Fibroblast of villous mesenchyme (primary cell): Measurements from ENCODE around the gene S100A9. TPM values are rescaled to one million over a fixed set of nuclear protein-coding genes. Genes with fewer than 3 reads are reported as not detected.

Experiments
- DNase-seq: peaks from one replicate; pipeline ENCODE4 v3.0.0-alpha.2; 2010; ENCODE audit warnings: low read depth
- H3K4me3 ChIP-seq: 2 replicates; pipeline ENCODE4 v1.5.1; 2011; ENCODE audit warnings: low read depth, mild to moderate bottlenecking, low read length
- CTCF ChIP-seq: IDR thresholded peaks from 2 replicates; pipeline ENCODE4 v1.5.1; 2012; ENCODE audit warnings: low read depth, mild to moderate bottlenecking, low read length; ENCODE audit not compliant: insufficient read depth
- total RNA-seq: library from RNA; depleted of rRNA; stranded (reverse); fragments of >200 nt; gene quantifications from 2 replicates; pipeline ENCODE4 v1.2.3, GENCODE V29; 2012

The S100A9 gene
- total RNA-seq, 1 donor: not detected

GRCh38 chr1:153390938-153391710, 33.5 kb downstream of the S100A9 start, which contains the start of gene S100A8:
S100A8 (minus strand) TSS chr1:153391073; CDS start chr1:153390535, 538 bp downstream.
- no peak for TF ChIP-seq CTCF
- no peak for DNase-seq
- no peak within 1 kb of the TSS for H3K4me3 ChIP-seq

DNA sequence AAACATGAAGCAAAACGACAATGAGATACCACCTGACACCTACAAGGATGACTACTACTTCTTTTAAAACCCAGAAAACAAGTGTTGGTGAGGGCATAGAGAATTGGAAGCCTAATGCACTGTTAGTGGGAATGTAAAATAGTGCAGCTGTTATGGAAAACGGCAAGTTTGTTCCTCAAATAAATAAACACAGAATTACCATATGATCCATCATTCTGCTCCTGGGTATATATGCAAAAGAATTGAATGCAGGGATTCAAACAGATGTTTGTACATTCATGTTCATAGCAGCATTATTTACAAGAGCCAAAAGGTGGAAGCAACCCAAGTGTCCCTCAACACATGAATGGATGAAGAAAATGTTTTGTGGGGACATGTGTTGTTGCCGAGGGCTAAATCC, 34.6 kb downstream of the S100A9 start:
- no peak for TF ChIP-seq CTCF

GRCh38 chr1:153392822-153393221, 35.2 kb downstream of the S100A9 start:
- H3K4me3 ChIP-seq: no peak overlapping the region
- no peak for TF ChIP-seq CTCF
- DNase-seq: no peak

More for the DNA sequence above, 34.6 kb downstream of the S100A9 start:
- H3K4me3 ChIP-seq: no peak overlapping the region
- no peak for DNase-seq

GRCh38 chr1:153393926-153394325, 36.3 kb downstream of the S100A9 start:
- TF ChIP-seq CTCF: no peak
- no peak for DNase-seq
- H3K4me3 ChIP-seq: no peak overlapping the region

- no peak overlapping the region for H3K4me3 ChIP-seq
- no peak for DNase-seq
- no peak for TF ChIP-seq CTCF
Observed at GRCh38 chr1:153394391-153394790, 36.7 kb downstream of the S100A9 start.

GRCh38 chr1:153395136-153395685, 37.6 kb downstream of the S100A9 start:
- no peak for DNase-seq
- TF ChIP-seq CTCF: no peak
- H3K4me3 ChIP-seq: no peak overlapping the region
